Measurements from ENCODE around the gene POLR3A.

The POLR3A gene

DNA sequence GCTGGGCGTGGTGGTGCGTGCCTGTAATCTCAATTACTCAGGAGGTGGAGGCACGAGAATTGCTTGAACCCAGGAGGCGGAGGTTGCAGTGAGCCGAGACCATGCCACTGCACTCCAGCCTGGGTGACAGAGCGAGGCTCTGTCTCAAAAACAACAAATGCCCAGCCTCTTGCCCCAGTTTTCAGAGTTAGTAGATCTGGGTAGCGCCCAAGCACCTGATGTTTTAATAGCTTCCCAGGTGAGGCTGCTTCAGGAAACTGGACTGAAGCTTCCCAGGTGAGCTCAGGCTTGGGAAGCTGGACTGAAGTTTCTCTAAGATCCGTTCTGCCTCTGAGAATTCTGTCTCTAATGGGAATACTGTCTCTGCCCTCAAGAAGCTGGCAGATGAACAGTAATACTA lies 16.5 kb upstream of the POLR3A start:
- no peak for DNase-seq

DNA sequence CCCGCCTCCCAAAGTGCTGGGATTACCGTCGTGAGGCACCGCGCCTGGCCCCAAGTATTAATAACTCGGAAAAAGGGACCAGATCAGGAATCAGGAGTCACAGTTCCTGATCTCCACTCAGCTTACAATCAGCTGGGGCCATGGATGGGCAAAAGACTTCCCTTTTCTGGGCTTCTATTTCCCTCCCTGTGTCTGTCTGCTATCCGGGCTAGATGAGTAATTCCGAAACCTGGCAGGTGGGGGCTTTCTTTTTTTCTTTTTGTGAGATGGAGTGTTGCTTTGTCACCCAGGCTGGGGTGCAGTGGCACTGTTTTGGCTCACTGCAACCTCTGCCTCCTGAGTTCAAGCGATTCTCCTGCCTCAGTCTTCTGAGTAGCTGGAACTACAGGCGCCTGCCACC lies 15.9 kb upstream of the POLR3A start:
- DNase-seq: no peak

- DNase-seq: no peak
These were observed 15.4 kb upstream of the POLR3A start for GRCh38 chr10:78044699-78045098.

GRCh38 chr10:78044179-78044578 lies 14.9 kb upstream of the POLR3A start:
- no peak for DNase-seq

DNA sequence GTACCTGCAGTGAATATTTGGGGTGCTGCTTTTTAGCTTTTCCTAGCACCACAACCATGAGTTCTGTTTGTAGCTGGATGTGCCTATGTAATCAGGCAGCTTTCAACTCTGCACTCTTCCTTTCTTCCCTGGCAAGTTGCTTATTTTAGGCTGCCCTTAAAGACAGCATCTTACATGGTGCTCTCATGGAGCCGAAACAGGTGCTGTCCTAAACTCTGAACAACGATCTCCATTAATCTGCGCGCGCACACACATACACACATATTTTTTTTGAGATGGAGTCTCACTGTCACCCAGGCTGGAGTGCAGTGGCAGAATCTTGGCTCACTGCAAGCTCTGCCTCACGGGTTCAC lies 13.4 kb upstream of the POLR3A start:
- DNase-seq: no peak

GRCh38 chr10:78042058-78042751 lies 12.9 kb upstream of the POLR3A start:
- no peak for DNase-seq

DNA sequence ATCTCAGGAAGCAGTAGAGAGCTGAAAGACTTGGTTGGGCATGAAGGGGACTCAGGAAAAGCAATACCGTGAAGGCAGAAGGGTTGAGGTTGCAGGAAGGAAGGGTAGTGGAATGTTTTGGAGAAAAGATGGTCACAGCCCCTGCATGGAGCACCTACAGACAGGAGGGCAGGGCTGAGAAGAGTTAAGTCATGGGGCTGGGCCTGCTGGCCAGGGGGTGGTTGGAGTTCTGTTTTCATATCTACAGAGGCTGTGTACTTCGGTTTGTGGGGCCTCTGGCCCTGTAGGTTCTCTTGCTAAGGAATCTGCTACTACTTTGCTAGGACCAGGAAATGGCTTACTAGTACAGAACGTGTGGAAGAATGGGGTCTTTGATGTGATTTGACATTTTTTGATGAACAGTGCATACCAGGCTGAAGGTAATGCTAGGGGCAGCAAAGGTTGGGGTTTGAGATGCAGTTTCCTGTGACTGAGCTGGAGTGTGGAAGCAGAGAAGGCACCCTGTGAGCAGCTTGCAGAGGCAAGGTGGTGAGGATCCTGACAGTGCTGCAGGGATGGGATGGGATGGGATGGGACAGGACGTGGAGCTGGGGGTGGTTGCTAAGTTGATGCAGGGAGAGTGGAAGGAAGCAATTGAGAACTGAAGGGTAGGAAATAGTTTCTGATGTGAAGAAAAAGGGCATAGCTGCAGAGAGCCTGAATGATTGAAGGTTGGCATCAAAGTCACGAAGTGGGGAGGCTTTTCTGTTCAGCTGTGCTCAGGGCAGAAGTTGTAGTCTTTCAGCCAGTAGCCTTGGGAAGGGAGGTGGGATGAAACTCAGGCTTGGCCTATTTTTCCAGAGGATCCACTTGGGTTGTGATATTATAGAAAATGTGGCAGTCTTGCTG lies 12.1 kb upstream of the POLR3A start:
- no peak for DNase-seq

DNA sequence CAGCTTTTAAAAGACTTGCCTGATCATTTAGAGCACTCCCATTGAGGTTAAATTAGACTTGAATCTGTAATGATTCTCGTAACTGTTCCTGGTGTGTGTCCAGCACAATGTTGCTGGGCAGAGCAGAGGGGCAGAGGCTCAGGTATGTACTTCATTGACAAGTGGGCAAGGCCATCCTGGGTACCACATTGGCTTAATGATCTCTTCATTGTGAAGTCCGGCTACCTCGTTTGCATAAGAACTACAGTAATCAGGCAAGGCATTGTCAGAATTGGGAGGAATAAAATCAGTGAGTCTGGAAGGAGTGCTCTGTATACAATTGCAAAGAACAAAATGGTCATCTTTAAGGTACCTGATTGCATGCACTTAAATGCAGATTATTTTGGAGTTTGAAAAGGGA lies 10.4 kb upstream of the POLR3A start:
- no peak for DNase-seq

DNA sequence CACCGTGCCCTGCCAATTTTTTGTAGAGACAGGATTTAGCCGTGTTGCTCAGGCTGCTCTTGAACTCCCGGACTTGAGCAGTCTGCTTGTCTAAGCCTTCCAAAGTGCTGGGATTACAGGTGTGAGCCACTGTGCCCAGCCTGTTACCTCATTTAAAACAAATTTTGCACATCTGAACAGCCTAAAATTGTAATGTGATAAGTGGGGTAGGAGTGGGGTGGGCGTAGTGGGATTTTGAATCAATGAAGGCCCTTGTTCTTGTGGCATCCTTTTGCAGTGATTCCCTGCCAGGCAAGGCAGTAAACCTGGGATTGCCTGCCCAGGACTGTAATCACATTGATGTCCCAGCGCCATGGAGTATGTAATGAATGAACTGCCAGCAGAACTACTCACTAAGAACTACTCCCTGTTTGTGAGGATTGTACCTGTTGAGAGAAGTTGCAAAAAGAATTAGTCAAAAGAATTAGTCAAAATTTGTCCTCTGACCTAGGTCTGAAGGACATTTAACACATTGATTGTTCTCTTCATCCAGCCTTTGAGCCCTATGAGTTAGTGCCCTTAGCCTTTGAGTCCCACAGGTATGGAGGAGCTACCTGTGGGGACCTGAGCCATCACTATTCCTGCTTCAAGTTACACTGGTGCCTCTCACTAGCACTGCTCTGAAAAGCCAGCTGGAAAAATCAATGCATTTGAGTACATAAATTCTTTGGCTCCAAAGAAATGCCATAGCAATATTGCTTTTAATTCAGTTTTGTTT lies 9.7 kb upstream of the POLR3A start:
- no peak for DNase-seq

- no peak for DNase-seq
These were observed 8.8 kb upstream of the POLR3A start for GRCh38 chr10:78038105-78038504.

- no peak for DNase-seq
These were observed 6.7 kb upstream of the POLR3A start for GRCh38 chr10:78035933-78036583.

- no peak for DNase-seq
These were observed 6.1 kb upstream of the POLR3A start for GRCh38 chr10:78035437-78035836.

DNA sequence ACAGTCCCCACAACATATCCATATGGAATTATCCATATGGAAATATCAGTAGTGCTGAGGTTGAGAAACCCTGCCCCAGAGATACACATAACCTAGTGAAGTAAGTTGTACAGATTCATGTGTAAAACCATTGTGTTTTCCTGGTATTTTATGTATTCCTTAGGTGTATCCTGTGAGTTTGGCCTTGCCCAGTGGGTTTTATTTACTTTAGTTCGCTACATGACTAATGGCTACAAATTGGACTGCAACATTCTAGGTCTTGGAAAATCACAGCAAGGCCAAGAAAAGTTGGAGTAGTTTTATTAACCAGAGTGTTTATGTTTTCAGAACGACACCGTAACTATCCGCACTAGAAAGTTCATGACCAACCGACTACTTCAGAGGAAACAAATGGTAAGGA lies 5.7 kb upstream of the POLR3A start:
- DNase-seq: no peak

GRCh38 chr10:78033637-78034470 lies 4.5 kb upstream of the POLR3A start, which contains the start of gene RPS24:
TSS of gene RPS24 (plus strand) at chr10:78033863. CDS start at chr10:78033902, 39 bp downstream.
- DNase-seq: peak; percentile 99

DNA sequence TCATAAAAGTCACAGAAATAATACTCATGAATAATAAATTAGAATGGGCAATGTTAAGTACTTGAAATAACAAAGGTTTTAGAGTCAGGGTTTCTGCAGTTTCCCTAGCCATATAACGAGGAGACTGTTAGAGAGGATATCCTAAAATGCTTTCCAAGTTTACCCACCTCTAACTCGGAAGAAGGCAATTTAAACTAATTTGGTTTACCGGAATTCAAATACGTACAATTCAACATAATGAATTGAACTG lies 4.0 kb upstream of the POLR3A start:
- no peak for DNase-seq

DNA sequence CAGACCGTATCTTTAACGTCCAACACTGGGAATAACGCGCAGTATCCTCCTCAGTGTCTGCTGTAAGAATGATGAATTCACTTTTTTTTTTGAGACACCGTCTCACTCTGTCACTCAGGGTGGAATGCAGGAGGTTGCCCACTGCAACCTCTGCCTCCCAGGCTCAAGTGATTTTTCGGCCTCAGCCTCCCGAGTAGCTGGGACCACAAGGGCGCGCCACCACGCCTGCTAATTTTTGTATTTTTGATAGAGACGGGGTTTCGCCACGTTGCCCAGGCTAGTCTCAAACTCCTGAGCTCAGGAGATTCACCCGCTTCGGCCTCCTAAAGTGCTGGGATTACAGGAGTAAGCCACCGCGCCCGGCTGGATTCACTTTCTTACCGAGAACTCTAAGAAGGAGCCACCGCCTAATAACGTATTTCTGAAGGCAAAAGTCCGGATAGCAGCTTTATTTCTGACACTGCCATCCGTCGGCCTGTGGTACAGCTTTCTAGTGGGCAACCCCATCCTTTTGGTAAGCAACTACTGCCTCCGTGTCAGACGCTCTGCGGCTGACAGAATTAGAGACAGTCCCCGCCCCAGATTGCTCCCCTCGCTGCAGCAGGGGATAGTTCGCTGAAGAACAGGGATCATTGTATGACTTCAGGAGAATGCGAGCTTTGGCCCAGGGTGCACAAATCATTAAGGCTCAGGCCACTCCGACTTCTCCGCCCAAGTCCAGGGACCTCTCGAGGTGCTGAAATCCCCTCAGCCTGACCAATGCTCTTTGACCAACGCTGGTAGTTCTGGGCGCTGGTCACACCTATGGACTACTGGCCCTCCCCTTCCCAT lies 662 bp downstream of the POLR3A start:
- DNase-seq: no peak

GRCh38 chr10:78025685-78026364 lies 3.5 kb downstream of the POLR3A start:
- DNase-seq: no peak

DNA sequence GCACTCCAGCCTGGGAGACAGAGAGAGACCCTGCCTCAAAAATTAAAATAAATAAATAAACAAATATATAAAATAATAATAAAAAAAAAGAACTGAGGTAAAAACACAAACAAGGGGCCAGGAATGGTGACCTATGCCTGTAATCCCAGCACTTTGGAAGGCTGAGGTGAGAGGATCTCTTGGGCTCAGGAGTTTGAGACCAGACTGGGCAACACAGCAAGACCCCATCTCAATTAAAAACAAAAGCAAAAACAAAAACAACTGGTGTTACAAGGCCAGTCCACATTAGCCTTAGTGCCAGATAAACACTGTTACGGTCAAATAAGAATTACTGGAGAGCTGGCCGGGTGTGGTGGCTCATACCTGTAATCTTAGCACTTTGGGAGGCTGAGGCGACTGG lies 5.6 kb downstream of the POLR3A start:
- DNase-seq: no peak

DNA sequence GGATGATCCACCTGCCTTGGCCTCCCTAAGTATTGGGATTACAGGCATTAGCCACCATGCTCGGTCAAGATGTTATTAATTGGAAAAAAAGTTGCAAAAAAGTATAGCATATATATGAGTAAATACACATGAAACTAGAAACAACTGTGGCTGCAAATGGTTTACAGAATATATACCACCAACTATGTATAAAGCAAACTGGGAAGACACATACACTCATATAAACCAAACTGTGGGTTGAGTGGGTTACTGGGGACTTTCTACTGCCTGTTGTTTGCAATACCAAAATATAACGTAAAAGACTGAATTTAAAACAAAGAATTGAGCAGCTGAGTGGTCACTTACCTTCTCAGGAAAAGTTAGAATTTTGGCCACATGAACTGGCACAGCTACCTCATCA lies 8.1 kb downstream of the POLR3A start:
- no peak for DNase-seq

GRCh38 chr10:78019264-78019663 lies 10.1 kb downstream of the POLR3A start:
- no peak for DNase-seq

- no peak for DNase-seq
These were observed 11.5 kb downstream of the POLR3A start for GRCh38 chr10:78017856-78018255.
